CD14-positive monocyte (primary cell): ENCODE measurements around the gene SULT1C3. TPM values are rescaled to one million over a fixed set of nuclear protein-coding genes. Genes with fewer than 3 reads are reported as not detected.

ENCODE experiments used
- DNase-seq, 3 donors: peaks; one replicate each; pipeline ENCODE4 v3.0.0-alpha.2; 2011 to 2022
- H2AFZ ChIP-seq: 2 replicates; pipeline ENCODE4 v1.6.0; 2012; ENCODE audit warnings: mild to moderate bottlenecking, low read depth, low read length, inconsistent platforms; ENCODE audit not compliant: insufficient read depth, poor library complexity, severe bottlenecking
- H3K27ac ChIP-seq, 2 donors: 1 replicate in 1 of 2; 2 replicates in 1 of 2; pipeline ENCODE4 v1.5.1; 2012 to 2013; ENCODE audit warnings: low read length in 2 of 2, control low read depth in 1 of 2, inconsistent platforms in 1 of 2, low read depth in 1 of 2, mild to moderate bottlenecking in 1 of 2
- H3K27me3 ChIP-seq, 2 donors: one replicate each; pipeline versions ENCODE4 v1.6.0 to v1.6.1; 2011 to 2013; ENCODE audit warnings: low read length in 2 of 2; ENCODE audit not compliant: control insufficient read depth in 2 of 2, insufficient read depth in 2 of 2
- H3K36me3 ChIP-seq, 2 donors: replicated peaks in 1 of 2; 1 replicate in 1 of 2; 2 replicates in 1 of 2; pipeline versions ENCODE4 v1.5.1 to v1.6.1; 2012 to 2013; ENCODE audit warnings: low read length in 2 of 2, control low read depth in 1 of 2, inconsistent platforms in 1 of 2, mild to moderate bottlenecking in 1 of 2; ENCODE audit not compliant: insufficient read depth in 2 of 2, control insufficient read depth in 1 of 2
- H3K4me1 ChIP-seq, 2 donors: 1 replicate in 1 of 2; 2 replicates in 1 of 2; pipeline versions ENCODE4 v1.5.1 to v1.6.1; 2012 to 2013; ENCODE audit warnings: low read length in 2 of 2, control low read depth in 1 of 2, inconsistent platforms in 1 of 2, mild to moderate bottlenecking in 1 of 2, moderate library complexity in 1 of 2; ENCODE audit not compliant: insufficient read depth in 2 of 2, control insufficient read depth in 1 of 2
- H3K4me2 ChIP-seq: replicated peaks from 2 replicates; pipeline ENCODE3; 2012; ENCODE audit warnings: low read length, moderate library complexity, mild to moderate bottlenecking; ENCODE audit not compliant: poor library complexity, severe bottlenecking; ENCODE audit errors: extremely low read depth
- H3K4me3 ChIP-seq, 3 experiments: fragments of 200-600 bp in 1 of 3; sonication (generic) in 1 of 3; replicated peaks in 1 of 3; 1 replicate in 2 of 3; 2 replicates in 1 of 3; pipeline ENCODE4 v1.5.1; 2011 to 2013; ENCODE audit warnings: low read length in 3 of 3, mild to moderate bottlenecking in 3 of 3, control low read depth in 2 of 3, low read depth in 2 of 3, inconsistent platforms in 1 of 3, moderate library complexity in 1 of 3
- H3K79me2 ChIP-seq: 2 replicates; pipeline ENCODE4 v1.6.0; 2012; ENCODE audit warnings: mild to moderate bottlenecking, control low read depth, inconsistent platforms, low read length, moderate library complexity; ENCODE audit not compliant: insufficient read depth
- H3K9ac ChIP-seq: 2 replicates; pipeline ENCODE4 v1.6.0; 2017; ENCODE audit warnings: low read length, mild to moderate bottlenecking; ENCODE audit not compliant: insufficient read depth, poor library complexity, severe bottlenecking
- H3K9me3 ChIP-seq, 2 donors: replicated peaks in 1 of 2; 1 replicate in 1 of 2; 2 replicates in 1 of 2; pipeline versions ENCODE4 v1.5.1 to v1.6.1; 2012 to 2013; ENCODE audit warnings: low read length in 2 of 2, control low read depth in 1 of 2; ENCODE audit not compliant: control insufficient read depth in 1 of 2, insufficient read depth in 1 of 2
- H4K20me1 ChIP-seq: 2 replicates; pipeline ENCODE4 v1.6.0; 2012; ENCODE audit warnings: mild to moderate bottlenecking, low read length, control low read depth, moderate library complexity; ENCODE audit not compliant: insufficient read depth
- H3K27ac Mint-ChIP-seq, 7 donors: one replicate each; pipeline ENCODE4 v1.8.0; 2020; ENCODE audit warnings: mild to moderate bottlenecking in 7 of 7, mixed read lengths in 7 of 7, moderate library complexity in 6 of 7, inconsistent platforms in 2 of 7
- H3K27me3 Mint-ChIP-seq, 3 donors: one replicate each; pipeline ENCODE4 v1.8.0; 2021 to 2022; ENCODE audit warnings: low read depth in 3 of 3, mild to moderate bottlenecking in 3 of 3, mixed read lengths in 3 of 3, moderate library complexity in 3 of 3, inconsistent platforms in 1 of 3
- H3K36me3 Mint-ChIP-seq, 2 donors: one replicate each; pipeline ENCODE4 v1.8.0; 2020; ENCODE audit warnings: mixed read lengths in 2 of 2, inconsistent platforms in 1 of 2, mild to moderate bottlenecking in 1 of 2
- H3K4me1 Mint-ChIP-seq: one replicate; pipeline ENCODE4 v1.8.0; 2020; ENCODE audit warnings: mild to moderate bottlenecking, mixed read lengths
- H3K4me3 Mint-ChIP-seq, 2 donors: one replicate each; pipeline ENCODE4 v1.8.0; 2020; ENCODE audit warnings: mild to moderate bottlenecking in 2 of 2, mixed read lengths in 2 of 2, moderate library complexity in 1 of 2
- H3K9me3 Mint-ChIP-seq, 7 donors: one replicate each; pipeline ENCODE4 v1.8.0; 2020 to 2022; ENCODE audit warnings: mixed read lengths in 7 of 7, mild to moderate bottlenecking in 6 of 7, moderate library complexity in 6 of 7, inconsistent platforms in 2 of 7
- CTCF ChIP-seq: fragments of 200-600 bp; IDR thresholded peaks from one replicate; pipeline ENCODE4 v1.8.0; 2022; ENCODE audit warnings: antibody characterized with exemption, mild to moderate bottlenecking
- WGBS: methylation state at CpG from one replicate; pipeline ENCODE4 v1.1.5; 2013; ENCODE audit warnings: missing lambda C conversion rate; ENCODE audit not compliant: insufficient coverage; 5-methylcytosine and 5-hydroxymethylcytosine counted together
- intact Hi-C, 2 donors: fragments of 100-400 bp; cut with micrococcal nuclease; formaldehyde crosslinking; loops; one replicate each; pipeline versions ENCODE4 v1.15.0 to v1.15.1; 2023
- polyA plus RNA-seq, 3 donors: library from polyadenylated mRNA; depleted of rRNA in 1 of 3; unstranded in 2 of 3; stranded (reverse) in 1 of 3; fragments of 300-500 nt in 2 of 3; fragments of >200 nt in 1 of 3; fragmentation: Illumina TruSeq in 2 of 3; gene quantifications; 1 replicate in 2 of 3; 2 replicates in 1 of 3; pipeline ENCODE4 v1.2.3, GENCODE V29; 2012 to 2021

Gene SULT1C3
- polyA plus RNA-seq, 3 donors = not detected

DNA sequence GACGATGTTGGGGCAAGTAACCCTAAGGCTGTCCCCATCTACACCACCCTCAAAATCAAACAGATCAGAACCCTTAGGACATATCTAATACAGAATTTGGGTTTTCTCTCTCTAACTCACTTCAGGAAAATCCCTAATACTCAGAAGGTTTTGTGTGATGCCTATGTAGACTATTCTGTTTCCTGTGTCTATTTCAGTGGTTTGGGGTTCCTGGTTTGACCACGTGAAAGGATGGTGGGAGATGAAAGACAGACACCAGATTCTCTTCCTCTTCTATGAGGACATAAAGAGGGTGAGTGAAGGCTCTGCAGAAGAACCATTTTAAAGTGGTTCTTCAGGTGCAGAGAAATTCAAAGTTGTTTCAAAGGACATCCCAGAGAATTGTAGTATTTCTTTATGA lies 65.2 kb downstream of the SULT1C3 start:
- Mint-ChIP-seq H3K9me3 (peaks cover 0 to 9% (median 0%) of the 10 kb centered on the region in 7 donors), H3K36me3 (no peaks in the 10 kb centered on the region), H3K27me3 (peaks cover 0 to 2% (median 1%) of the 10 kb centered on the region in 3 donors), H3K4me1 (no peaks in the 10 kb centered on the region), H3K27ac (no peak overlapping the region), H3K4me3 (no peak overlapping the region)
- no peak for DNase-seq
- Histone ChIP-seq H3K36me3 (no peaks in the 10 kb centered on the region), H2AFZ (no peak overlapping the region), H3K9me3 (no peaks in the 10 kb centered on the region), H3K79me2 (no peaks in the 10 kb centered on the region), H3K9ac (no peak overlapping the region), H4K20me1 (no peaks in the 10 kb centered on the region), H3K27ac (no peak overlapping the region), H3K27me3 (no peaks in the 10 kb centered on the region), H3K4me2 (no peak overlapping the region), H3K4me1 (no peaks in the 10 kb centered on the region), H3K4me3 (no peak overlapping the region)
- WGBS = 100% methylated on average over 1 of the region's 2 CpGs
- no peak for TF ChIP-seq CTCF
- intact Hi-C loops = no loop called here

DNA sequence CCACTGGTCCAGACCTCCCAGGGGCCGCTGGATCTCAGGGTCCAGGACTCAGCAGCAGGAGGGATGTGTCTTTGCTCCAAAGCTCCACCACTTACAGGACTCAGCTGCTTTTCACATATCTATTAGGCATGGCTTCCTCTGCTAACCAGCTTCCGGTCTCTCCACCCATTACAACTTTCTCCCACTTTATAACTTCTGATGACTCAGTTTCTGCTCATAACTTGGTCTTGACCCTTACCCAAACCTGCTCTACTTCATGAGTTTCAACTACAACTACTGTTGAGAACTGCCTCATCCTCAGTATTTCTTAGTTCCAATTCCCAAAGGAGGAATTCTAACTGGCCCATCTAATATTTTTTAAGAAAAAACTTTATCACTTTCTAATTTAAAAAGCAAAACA lies 66.1 kb downstream of the SULT1C3 start:
- no peaks in the 10 kb centered on the region for H3K36me3 ChIP-seq
- no peaks in the 10 kb centered on the region for H4K20me1 ChIP-seq
- WGBS = 100% methylated on average over 2 of the region's 2 CpGs
- no peak for DNase-seq
- H3K9ac ChIP-seq = no peak overlapping the region
- no peak overlapping the region for H3K27ac ChIP-seq
- H3K27me3 ChIP-seq = no peaks in the 10 kb centered on the region
- no peak overlapping the region for H2AFZ ChIP-seq
- Mint-ChIP-seq H3K27me3 (peaks cover 0 to 2% (median 1%) of the 10 kb centered on the region in 3 donors), H3K9me3 (peaks cover 0 to 9% (median 0%) of the 10 kb centered on the region in 7 donors), H3K36me3 (no peaks in the 10 kb centered on the region), H3K4me1 (no peaks in the 10 kb centered on the region), H3K4me3 (no peak overlapping the region), H3K27ac (no peak overlapping the region)
- TF ChIP-seq CTCF = no peak
- intact Hi-C loops = no loop called here
- H3K4me2 ChIP-seq = no peak overlapping the region
- no peak overlapping the region for H3K4me3 ChIP-seq
- H3K79me2 ChIP-seq = no peaks in the 10 kb centered on the region
- H3K4me1 ChIP-seq = no peaks in the 10 kb centered on the region
- H3K9me3 ChIP-seq = no peaks in the 10 kb centered on the region
